HepG2 (cell line): ENCODE measurements around the gene ZNF524.

Source experiments
- CBX5 ChIP-seq: sonication (generic); formaldehyde crosslinking; IDR thresholded peaks from 2 replicates; pipeline ENCODE4 v1.4.0; 2020; ENCODE audit warnings: missing genetic modification reagents, borderline replicate concordance
- GATAD2A ChIP-seq: IDR thresholded peaks from 2 replicates; pipeline ENCODE4 v1.6.1; 2016
- GLI4 ChIP-seq: sonication (generic); formaldehyde crosslinking; IDR thresholded peaks from 2 replicates; pipeline ENCODE4 v1.5.1; 2020; ENCODE audit warnings: missing genetic modification reagents, mild to moderate bottlenecking, moderate library complexity, borderline replicate concordance
- IKZF1 ChIP-seq: fragments of 450-650 bp; IDR thresholded peaks from 2 replicates; pipeline ENCODE4 v1.7.1; 2016
- JDP2 ChIP-seq: sonication (generic); formaldehyde crosslinking; IDR thresholded peaks from 2 replicates; pipeline ENCODE4 v1.8.1; 2022; ENCODE audit warnings: missing genetic modification reagents, borderline replicate concordance
- MAFG ChIP-seq: sonication (generic); formaldehyde crosslinking; IDR thresholded peaks from 2 replicates; pipeline ENCODE4 v1.5.1; 2020; ENCODE audit warnings: mild to moderate bottlenecking, missing genetic modification reagents
- TERF1 ChIP-seq: sonication (generic); formaldehyde crosslinking; IDR thresholded peaks from 2 replicates; pipeline ENCODE4 v1.8.0; 2022; ENCODE audit warnings: mild to moderate bottlenecking, missing genetic modification reagents, moderate library complexity
- THAP11 ChIP-seq: IDR thresholded peaks from 2 replicates; pipeline ENCODE4 v1.6.1; 2016; ENCODE audit warnings: missing biosample characterization, missing genetic modification reagents
- ZBTB20 ChIP-seq: sonication (generic); formaldehyde crosslinking; IDR thresholded peaks from 2 replicates; pipeline ENCODE4 v1.8.1; 2023; ENCODE audit warnings: missing genetic modification reagents, low read depth, mild to moderate bottlenecking, borderline replicate concordance
- ZBTB21 ChIP-seq: sonication (generic); formaldehyde crosslinking; IDR thresholded peaks from 2 replicates; pipeline ENCODE4 v1.4.0; 2020; ENCODE audit warnings: missing genetic modification reagents
- ZNF24 ChIP-seq: fragments of 450-650 bp; IDR thresholded peaks from 2 replicates; pipeline ENCODE4 v1.6.1; 2017; ENCODE audit warnings: antibody characterized with exemption, mild to moderate bottlenecking
- ZNF274 ChIP-seq: sonication (generic); formaldehyde crosslinking; IDR thresholded peaks from 2 replicates; pipeline ENCODE4 v1.5.1; 2020; ENCODE audit warnings: mild to moderate bottlenecking, missing genetic modification reagents
- ZNF839 ChIP-seq: sonication (generic); formaldehyde crosslinking; IDR thresholded peaks from 2 replicates; pipeline ENCODE4 v1.4.0; 2020; ENCODE audit warnings: missing genetic modification reagents, mild to moderate bottlenecking, borderline replicate concordance

GRCh38 chr19:55635856-55636440 lies 35.9 kb downstream of the ZNF524 start:
- TF ChIP-seq JDP2 (CRISPR knock-in tag): no peak
- no peak for TF ChIP-seq IKZF1
- no peak for TF ChIP-seq CBX5 (CRISPR knock-in tag)
- no peak for TF ChIP-seq THAP11 (CRISPR knock-in tag)
- no peak for TF ChIP-seq TERF1
- TF ChIP-seq ZNF274: no peak
- no peak for TF ChIP-seq ZBTB21 (CRISPR knock-in tag)
- no peak for TF ChIP-seq ZNF839
- no peak for TF ChIP-seq ZBTB20 (CRISPR knock-in tag)
- TF ChIP-seq GLI4 (CRISPR knock-in tag): no peak
- no peak for TF ChIP-seq ZNF24
- no peak for TF ChIP-seq MAFG (CRISPR knock-in tag)
- no peak for TF ChIP-seq GATAD2A (CRISPR knock-in tag)
